RKO (cell line): ENCODE data around the gene PDE11A.

Experiments used
- DNase-seq: peaks from one replicate; pipeline ENCODE4 v3.0.0-alpha.2; 2016; ENCODE audit warnings: low spot score

PDE11A gene

DNA sequence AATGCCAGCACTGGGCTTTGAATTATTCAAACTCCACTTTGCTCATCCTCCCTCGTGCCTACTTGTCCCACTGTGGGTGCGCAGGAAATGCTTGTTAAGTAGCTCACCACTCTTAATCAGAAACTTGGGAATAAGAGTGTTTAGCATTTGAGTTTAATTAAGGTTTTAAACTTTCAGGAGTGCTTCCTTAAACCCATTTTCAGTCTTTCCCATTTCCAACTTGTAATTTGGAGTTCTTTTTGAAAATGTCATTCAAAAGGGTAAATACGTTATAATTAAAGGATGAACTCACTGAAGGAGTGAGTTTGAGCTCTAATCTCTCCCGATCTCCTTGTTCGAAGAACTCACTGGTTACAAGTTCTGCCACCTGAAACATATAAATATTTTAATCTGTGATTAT is 403.4 kb downstream of the PDE11A start:
- DNase-seq: no peak

- DNase-seq: no peak
Observed at GRCh38 chr2:177668617-177669016, 404.0 kb downstream of the PDE11A start.

DNA sequence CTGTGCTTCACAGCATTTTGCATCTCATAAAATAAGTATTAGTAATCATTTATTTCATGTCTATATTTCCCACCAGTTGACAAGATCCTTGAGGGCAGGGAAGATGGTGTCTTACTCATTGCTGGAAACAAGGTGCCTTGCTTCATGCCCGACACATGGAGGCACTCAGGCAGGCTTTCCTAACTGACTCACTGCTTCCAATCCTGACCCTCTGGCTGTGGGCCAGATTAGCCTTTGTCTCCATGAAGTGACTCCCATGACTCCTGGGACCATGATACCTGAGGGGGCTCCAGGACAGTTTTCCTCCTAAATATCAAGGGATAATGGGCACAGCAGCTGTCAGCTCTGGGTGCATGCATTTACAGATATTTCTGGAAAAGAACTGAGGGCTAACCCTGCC is 405.0 kb downstream of the PDE11A start:
- peak; percentile 59 for DNase-seq

DNA sequence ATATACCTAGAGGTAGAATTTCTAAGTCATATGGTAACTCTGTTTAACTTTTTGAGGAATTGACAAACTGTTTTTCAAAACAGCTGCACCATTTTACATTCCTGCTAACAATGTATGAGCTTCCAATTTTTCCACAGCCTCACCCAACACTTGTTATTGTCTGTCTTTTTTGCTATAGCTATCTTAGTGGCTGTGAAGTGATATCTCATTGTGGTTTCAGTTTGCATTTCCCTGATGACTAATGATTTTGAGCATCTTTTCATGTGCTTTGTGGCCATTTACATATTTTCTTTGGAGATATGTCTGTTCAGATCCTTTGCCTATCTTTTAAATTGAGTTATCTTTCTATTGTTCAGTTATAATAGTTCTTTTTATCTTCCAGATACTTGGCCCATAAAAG is 406.2 kb downstream of the PDE11A start:
- DNase-seq: no peak

- DNase-seq: no peak
Observed at GRCh38 chr2:177665948-177666347, 406.6 kb downstream of the PDE11A start.

DNA sequence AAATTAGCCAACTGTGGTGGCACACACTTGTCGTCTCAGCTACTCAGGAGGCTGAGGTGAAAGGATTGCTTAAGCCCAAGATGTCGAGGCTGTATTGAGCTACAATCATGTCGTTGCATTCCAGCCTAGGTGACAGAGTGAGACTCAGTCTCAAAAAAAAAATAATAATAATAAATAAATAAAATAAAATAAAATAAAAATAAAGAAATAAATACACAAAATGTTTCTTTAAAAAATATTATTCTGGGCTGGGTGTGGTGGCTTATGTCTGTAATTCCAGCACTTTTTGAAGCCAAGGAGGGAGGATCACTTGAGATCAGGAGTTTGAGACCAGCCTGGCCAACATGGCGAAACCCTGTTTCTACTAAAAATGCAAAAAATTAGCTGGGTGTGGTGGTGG is 407.2 kb downstream of the PDE11A start:
- DNase-seq: no peak

DNA sequence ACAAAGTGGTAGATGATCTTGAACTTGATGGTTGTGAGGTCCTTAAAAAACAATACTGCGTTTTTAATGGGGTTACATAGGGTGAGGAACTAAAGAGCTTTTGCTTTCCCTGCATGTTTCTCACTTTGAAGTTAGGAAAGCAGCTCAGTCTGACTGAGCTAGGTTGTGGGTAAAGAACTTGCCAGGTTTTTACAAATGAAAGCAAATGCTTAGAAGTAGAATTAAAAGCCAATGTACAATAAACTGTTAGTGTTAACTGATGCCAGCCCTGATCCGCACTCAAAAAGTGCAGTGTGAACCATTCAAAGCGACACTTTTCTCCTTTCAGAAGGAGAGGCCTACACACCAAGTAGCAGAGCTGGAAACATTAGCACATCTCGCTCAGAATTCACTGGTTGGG is 409.7 kb downstream of the PDE11A start:
- no peak for DNase-seq

- DNase-seq: no peak
Observed at GRCh38 chr2:177660742-177661141, 411.8 kb downstream of the PDE11A start.

DNA sequence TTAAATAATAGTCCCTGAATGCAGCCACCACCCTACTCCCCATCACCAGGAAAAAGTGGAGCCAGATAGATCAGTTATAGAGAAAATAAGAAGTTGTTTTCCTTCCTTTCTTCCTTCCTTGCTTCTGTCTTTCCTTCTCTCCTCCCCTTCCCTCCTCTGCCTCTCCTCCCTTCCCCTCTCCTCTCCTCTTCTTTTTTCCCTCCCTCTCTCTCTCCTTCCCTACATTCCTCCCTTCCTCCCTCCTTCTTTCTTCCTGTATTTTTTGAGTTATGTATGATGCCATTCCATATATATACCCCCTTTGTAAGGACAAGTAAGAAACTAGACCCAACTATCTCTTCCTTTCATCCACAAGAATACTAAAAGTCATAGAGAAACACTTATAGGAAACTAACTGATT is 414.3 kb downstream of the PDE11A start:
- no peak for DNase-seq

DNA sequence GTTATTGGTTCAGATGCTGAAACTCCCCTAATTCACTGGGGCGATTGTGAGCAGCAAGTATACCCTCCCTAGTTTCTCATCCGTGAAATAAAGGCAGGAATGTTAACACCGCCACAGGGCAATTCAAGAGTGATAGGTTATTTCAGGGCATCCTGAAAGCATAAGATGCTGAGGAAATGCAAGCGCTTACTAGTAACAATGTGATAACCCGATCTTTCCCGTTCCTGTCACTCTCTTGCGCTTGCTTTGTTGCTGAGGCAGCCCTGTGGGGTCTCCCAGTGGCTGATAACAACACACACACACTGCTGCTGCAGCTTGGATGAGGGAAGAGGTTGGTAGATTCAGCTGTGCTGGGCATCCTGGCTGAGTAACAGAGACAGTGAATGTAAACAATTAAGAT is 420.7 kb downstream of the PDE11A start:
- no peak for DNase-seq

DNA sequence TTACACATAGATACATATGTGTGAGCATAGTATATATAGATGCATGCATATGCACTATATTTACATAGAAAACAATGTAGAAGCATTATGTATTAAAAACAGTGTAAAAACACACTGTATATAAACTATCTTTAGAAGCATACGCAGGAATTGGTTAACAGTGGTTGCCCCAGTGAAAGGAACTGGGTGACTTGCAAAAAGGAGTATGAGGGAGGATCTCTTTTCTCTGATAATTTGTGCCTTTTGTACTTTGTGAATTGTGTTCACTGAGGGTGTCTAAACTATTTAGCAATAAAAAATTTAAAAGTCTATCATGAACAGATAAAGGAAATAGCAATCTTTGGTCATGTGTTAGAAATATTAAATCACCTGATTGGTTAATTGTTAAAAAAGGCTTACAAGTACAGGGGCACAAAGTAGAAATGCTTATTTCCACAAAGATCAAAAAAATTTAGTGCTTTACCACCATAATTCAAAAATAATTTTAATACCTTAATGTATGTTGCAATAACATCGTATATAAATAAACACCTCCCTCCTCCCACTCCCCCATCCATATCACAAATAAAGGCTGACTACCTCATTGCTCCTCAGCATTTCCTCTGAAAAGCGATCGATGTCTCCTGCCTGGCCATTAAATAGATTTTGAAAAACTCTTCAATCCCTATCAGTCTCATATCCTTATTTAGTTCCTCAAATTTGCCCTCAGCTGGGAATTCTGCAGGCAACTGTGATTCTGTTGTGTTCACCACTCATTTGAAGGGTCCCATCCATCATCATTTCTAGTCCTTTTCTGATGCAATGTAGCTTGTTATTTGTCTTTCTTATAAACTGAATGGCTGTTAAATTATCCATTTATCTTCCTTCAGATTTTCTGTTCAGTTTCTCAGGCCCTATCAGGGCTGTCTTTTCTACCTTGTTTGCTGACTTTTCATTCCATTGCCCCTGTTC is 422.7 kb downstream of the PDE11A start:
- no peak for DNase-seq

DNA sequence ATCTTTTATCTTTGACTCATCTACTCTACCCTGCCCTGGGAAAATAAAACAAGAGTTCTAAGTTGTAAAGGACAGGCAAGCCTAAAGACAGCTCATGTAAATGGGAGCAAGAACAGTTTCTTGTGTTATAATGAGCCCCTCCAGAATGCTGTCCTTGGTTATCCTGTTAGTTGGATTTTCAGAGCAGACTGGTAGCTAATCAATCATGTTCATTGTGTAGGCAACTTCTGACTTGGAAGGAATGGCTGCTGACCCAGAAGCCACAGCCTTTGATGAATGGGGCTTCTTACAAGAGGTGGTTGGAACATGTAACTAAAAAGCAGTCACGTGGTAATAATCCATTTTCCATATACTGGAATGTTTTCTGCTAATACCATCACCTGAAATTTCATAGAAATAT is 425.8 kb downstream of the PDE11A start:
- no peak for DNase-seq

DNA sequence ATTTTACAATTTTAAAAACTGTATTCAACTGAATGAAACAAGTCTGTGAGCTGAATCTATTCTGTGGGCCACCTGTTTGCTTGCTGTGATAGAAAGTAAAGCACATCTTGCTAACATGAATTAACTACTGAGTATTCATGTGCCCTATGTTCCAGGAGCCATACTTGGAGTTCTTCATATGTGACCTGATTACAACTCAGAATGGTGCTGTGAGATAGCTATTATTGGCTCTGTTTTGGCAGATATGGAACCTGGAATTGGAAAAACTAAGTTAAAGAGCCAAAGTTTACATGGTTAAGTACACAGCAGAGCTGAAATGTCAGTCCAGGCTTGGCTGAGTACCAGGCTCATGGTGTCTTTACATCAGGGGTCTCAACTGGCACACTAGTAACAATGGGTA is 426.3 kb downstream of the PDE11A start:
- DNase-seq: no peak

DNA sequence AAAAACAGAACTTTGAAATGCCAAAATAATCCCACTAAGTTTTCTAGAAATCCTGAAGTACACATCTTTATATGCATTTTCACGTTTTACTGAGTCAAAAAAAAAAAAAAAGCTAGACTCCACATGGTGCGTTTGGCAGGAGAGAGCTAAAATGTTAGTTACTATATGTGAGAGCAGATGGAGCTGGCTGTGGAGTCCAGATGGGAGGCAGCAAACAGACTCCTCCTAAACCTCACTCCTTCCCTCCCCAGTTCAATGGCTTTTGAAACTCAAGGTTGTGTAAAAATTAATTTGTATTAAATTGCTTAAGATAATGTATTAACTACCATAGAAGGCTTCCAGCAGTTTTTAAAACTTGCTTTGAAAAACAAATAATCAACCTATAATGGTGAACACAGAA is 431.2 kb downstream of the PDE11A start:
- no peak for DNase-seq

DNA sequence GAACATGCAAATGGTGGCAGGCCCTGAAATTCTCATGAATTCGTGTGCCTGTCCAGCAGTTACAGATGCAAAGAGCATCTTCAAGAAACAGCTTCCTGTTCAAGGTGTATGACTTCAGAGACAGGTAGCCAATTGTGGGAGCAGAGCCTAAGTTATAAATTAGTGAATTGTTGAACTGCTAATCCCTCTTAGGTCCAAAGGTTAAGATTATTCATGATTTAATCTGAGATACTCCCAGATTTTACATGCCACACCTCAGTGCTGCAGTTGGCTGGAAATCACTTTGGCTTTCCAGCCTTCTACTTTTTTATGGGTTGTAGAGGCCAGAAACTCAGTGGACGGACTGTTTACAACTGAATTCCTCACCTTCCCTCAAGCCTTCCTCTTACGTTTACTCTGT is 432.2 kb downstream of the PDE11A start:
- DNase-seq: no peak

DNA sequence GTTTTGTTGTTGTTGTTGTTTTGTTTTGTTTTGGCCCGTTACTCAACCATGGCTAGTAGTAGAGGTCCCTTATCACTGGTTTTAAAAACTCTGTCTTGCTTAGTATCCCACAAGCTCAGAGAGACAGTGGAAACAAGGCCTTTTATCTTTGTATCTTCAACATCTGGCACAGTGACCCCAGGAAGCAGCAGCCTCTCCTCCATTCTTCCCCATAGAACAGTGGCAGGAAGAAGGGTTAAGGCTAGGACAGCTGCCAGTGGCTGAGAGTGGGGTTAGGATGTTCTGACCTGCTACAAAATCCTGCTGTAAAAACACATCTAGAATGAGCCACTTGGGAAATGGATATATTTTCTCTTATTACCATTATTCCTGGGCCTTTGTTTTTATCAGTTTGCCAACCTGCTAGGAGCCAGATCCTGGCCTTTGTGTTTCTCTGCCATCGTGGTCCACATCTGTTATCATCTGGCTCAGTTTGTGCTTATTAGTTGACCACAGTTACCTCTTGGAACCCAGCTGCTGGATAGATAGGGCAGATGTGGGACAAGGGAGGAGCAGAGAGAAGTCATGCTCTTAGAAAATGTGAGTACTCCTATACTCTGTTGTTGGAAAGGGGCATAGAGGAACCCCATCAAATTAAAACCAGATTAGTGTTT is 433.2 kb downstream of the PDE11A start:
- no peak for DNase-seq

DNA sequence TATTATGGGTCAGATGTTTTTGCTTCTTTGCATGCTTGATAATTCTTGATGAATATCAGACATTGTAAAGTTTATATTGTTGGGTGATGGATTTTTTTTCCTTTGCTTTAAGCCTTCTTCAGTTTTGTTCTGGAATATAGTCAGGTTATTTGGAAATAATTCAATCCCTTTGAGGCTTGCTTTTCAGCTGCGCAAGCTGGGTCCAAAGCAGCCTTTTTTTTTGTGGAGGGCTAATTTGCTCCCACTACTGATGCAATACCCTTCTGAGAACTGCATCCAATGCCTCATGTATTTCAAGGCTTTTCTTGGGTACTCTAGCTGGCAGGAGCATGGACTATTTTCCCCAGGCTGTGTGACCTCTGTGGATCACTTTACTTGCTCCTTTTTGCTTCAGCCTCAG is 434.1 kb downstream of the PDE11A start:
- no peak for DNase-seq

- DNase-seq: no peak
Observed at GRCh38 chr2:177636672-177637071, 435.9 kb downstream of the PDE11A start.

DNA sequence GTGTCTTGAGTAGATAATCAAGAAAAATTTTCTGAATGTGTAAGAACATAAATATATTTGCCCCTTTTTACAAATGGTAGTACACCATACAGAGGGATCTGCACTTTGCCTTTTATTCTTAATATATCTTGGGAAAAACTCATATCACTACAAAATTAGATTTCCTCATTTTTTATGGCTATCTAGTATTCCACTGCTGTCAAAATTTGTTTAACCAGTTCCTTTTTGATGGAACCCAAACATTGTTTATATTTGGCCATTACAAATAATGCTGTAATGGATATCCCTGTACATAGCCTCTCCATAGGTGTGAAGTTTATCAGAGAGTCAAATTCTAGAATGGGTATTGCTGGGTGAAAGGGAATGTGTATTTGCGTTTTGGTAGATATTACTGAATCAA is 436.9 kb downstream of the PDE11A start:
- DNase-seq: no peak

DNA sequence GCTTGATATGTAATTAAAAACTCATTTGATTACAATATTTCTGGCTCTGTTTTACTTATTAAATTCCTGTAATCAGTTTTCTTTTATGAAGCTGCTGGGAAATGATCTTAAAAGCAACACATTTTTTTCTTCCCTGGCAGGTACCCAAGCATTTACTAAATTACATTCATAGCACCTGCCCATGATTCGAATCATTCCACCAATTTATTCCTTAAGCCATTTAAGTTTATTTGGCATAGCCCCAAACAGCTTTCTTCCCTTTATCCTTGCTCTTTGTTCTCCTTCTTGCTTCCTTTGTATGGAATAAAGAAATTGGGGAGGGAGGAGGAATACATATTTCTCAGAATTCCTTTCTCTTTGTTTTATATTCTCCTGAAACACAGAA is 438.7 kb downstream of the PDE11A start:
- no peak for DNase-seq

GRCh38 chr2:177633111-177633510 is 439.5 kb downstream of the PDE11A start:
- no peak for DNase-seq

- DNase-seq: no peak
Observed at GRCh38 chr2:177631680-177632079, 440.9 kb downstream of the PDE11A start.

DNA sequence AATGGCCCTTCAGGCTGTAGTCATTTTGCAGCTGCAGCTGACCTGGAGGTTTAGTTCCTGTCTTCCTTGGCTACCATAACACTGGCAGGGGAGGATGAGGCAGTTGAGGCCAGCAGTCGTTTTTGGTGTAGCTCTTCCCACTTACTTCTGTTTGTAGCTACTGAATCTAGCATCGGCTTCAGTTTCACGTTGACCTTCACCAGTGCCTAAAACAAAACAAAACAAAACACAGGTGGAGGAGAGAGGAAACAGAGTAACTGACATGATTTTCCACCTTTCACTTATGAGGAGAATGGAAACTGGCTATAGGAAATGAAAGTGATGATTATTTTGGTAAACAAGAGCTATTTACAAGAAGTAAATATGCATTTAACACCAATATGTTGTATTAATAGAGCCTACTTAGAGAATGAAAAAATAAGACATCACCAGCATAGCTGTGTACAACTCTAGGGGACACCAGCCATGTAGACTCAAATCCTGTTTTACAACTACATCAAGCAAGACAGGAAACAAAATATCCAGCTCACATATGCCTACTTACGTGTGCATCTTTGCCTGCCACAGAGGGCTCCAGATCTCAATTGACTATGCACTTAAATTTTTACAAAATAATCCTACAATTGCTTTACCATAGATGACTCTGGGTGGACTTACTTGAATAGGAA is 443.1 kb downstream of the PDE11A start:
- no peak for DNase-seq
